CD4-positive, alpha-beta T cell treated with Interleukin-12 subunit alpha and Interleukin-12 subunit beta, for 1 hour (primary cell): ENCODE measurements around the gene PIGK.
"Not testable (repeated sequence)": the region's sequence is repeated elsewhere in the genome, so short reads cannot be mapped to it uniquely, and the experiment has no call there.

ENCODE experiments used
- DNase-seq: peaks from one replicate; pipeline ENCODE4 v3.0.0-alpha.2; 2020

PIGK gene

GRCh38 chr1:77219166-77219887 is at the start of gene PIGK:
TSS of gene PIGK (minus strand) at chr1:77219430. CDS start at chr1:77219402, 28 bp downstream.
- DNase-seq = peak; percentile 89

GRCh38 chr1:77267035-77267434 is 47.8 kb upstream of the PIGK start:
- no peak for DNase-seq

- DNase-seq = no peak
These were observed 46.0 kb upstream of the PIGK start for GRCh38 chr1:77265180-77265579.

GRCh38 chr1:77263708-77264107 is 44.5 kb upstream of the PIGK start:
- DNase-seq = no peak

GRCh38 chr1:77253211-77253610 is 34.0 kb upstream of the PIGK start:
- DNase-seq = no peak

GRCh38 chr1:77250126-77250525 is 30.9 kb upstream of the PIGK start:
- DNase-seq = no peak

- no peak for DNase-seq
These were observed 26.6 kb upstream of the PIGK start for GRCh38 chr1:77245830-77246229.

- DNase-seq = no peak
These were observed 20.1 kb upstream of the PIGK start for GRCh38 chr1:77239311-77239710.

GRCh38 chr1:77238462-77238861 is 19.2 kb upstream of the PIGK start:
- no peak for DNase-seq

- no peak for DNase-seq
These were observed 15.7 kb upstream of the PIGK start for GRCh38 chr1:77234943-77235342.

- no peak for DNase-seq
These were observed 14.9 kb upstream of the PIGK start for GRCh38 chr1:77234096-77234495.

GRCh38 chr1:77232829-77233228 is 13.6 kb upstream of the PIGK start:
- DNase-seq = no peak

GRCh38 chr1:77230051-77230450 is 10.8 kb upstream of the PIGK start:
- DNase-seq = no peak

- DNase-seq = no peak
These were observed 9.6 kb upstream of the PIGK start for GRCh38 chr1:77228836-77229235.

- DNase-seq = no peak
These were observed 8.2 kb upstream of the PIGK start for GRCh38 chr1:77227381-77227780.

GRCh38 chr1:77222496-77222895 is 3.3 kb upstream of the PIGK start:
- no peak for DNase-seq

GRCh38 chr1:77220687-77221463 is 1.6 kb upstream of the PIGK start:
- DNase-seq = no peak

- DNase-seq = no peak
These were observed 609 bp downstream of the PIGK start for GRCh38 chr1:77218477-77219165.

- not testable (repeated sequence) for DNase-seq
These were observed 15.2 kb downstream of the PIGK start for GRCh38 chr1:77204043-77204442.

- DNase-seq = no peak
These were observed 16.5 kb downstream of the PIGK start for GRCh38 chr1:77202751-77203150.

GRCh38 chr1:77200806-77201205 is 18.4 kb downstream of the PIGK start:
- DNase-seq = no peak

GRCh38 chr1:77200293-77200692 is 18.9 kb downstream of the PIGK start:
- DNase-seq = no peak

- DNase-seq = no peak
These were observed 21.9 kb downstream of the PIGK start for GRCh38 chr1:77197351-77197750.

GRCh38 chr1:77193951-77194350 is 25.3 kb downstream of the PIGK start:
- no peak for DNase-seq
